Stimulated activated CD8-positive, alpha-beta memory T cell treated with anti-CD3 and anti-CD28 coated beads, Interleukin-2, amount 100 ng/mL, for 48 hours (primary cell): ENCODE measurements around the gene ARHGAP40.
"Not testable (repeated sequence)": the region's sequence is repeated elsewhere in the genome, so short reads cannot be mapped to it uniquely, and the experiment has no call there.

Experiments
- DNase-seq, 2 donors: peaks; one replicate each; pipeline ENCODE4 v3.0.0-alpha.2; 2020; ENCODE audit warnings: low read depth in 2 of 2

ARHGAP40 gene

GRCh38 chr20:38588303-38588702 is 13.3 kb upstream of the ARHGAP40 start:
- DNase-seq, result no peak

- DNase-seq, result no peak
Observed at GRCh38 chr20:38589351-38589750, 12.3 kb upstream of the ARHGAP40 start.

GRCh38 chr20:38589967-38590675 is 11.5 kb upstream of the ARHGAP40 start:
- DNase-seq, result no peak

GRCh38 chr20:38590676-38591473 is 10.7 kb upstream of the ARHGAP40 start:
- no peak for DNase-seq

GRCh38 chr20:38591474-38592410 is 9.9 kb upstream of the ARHGAP40 start:
- no peak for DNase-seq

- not testable (repeated sequence) for DNase-seq
Observed at GRCh38 chr20:38592411-38592790, 9.2 kb upstream of the ARHGAP40 start.

GRCh38 chr20:38594281-38594680 is 7.3 kb upstream of the ARHGAP40 start:
- not testable (repeated sequence) for DNase-seq

- DNase-seq, result not testable (repeated sequence)
Observed at GRCh38 chr20:38595886-38596285, 5.7 kb upstream of the ARHGAP40 start.

GRCh38 chr20:38599410-38599882 is 2.2 kb upstream of the ARHGAP40 start:
- no peak for DNase-seq

GRCh38 chr20:38600057-38600456 is 1.6 kb upstream of the ARHGAP40 start:
- no peak for DNase-seq

- no peak for DNase-seq
Observed at GRCh38 chr20:38602185-38602581, 574 bp downstream of the ARHGAP40 start.

GRCh38 chr20:38603286-38603685 is 1.7 kb downstream of the ARHGAP40 start:
- DNase-seq, result no peak

GRCh38 chr20:38604873-38605303 is 3.3 kb downstream of the ARHGAP40 start:
- no peak for DNase-seq

GRCh38 chr20:38607351-38607750 is 5.7 kb downstream of the ARHGAP40 start:
- DNase-seq, result no peak

GRCh38 chr20:38608188-38608587 is 6.6 kb downstream of the ARHGAP40 start:
- DNase-seq, result no peak

- DNase-seq, result no peak
Observed at GRCh38 chr20:38609815-38610214, 8.2 kb downstream of the ARHGAP40 start.

GRCh38 chr20:38610521-38610920 is 8.9 kb downstream of the ARHGAP40 start:
- DNase-seq, result no peak

- no peak for DNase-seq
Observed at GRCh38 chr20:38612751-38613515, 11.3 kb downstream of the ARHGAP40 start.

- DNase-seq, result no peak
Observed at GRCh38 chr20:38615283-38615682, 13.7 kb downstream of the ARHGAP40 start.

- DNase-seq, result no peak
Observed at GRCh38 chr20:38616457-38616856, 14.8 kb downstream of the ARHGAP40 start.
